ENCODE measurements around the gene P2RX7.
"Not testable (repeated sequence)": the region's sequence is repeated elsewhere in the genome, so short reads cannot be mapped to it uniquely, and the experiment has no call there.

The P2RX7 gene

GRCh38 chr12:121209624-121210572, 77.2 kb downstream of the P2RX7 start, which contains the start of gene P2RX4:
Gene P2RX4, plus strand, starts transcription at chr12:121210129. Its CDS starts 36 bp downstream, at chr12:121210165.
- peak; percentile 90 for DNase-seq

GRCh38 chr12:121212875-121213274, 80.2 kb downstream of the P2RX7 start:
- no peak for DNase-seq

GRCh38 chr12:121214166-121214777, 81.6 kb downstream of the P2RX7 start:
- DNase-seq, result no peak

DNA sequence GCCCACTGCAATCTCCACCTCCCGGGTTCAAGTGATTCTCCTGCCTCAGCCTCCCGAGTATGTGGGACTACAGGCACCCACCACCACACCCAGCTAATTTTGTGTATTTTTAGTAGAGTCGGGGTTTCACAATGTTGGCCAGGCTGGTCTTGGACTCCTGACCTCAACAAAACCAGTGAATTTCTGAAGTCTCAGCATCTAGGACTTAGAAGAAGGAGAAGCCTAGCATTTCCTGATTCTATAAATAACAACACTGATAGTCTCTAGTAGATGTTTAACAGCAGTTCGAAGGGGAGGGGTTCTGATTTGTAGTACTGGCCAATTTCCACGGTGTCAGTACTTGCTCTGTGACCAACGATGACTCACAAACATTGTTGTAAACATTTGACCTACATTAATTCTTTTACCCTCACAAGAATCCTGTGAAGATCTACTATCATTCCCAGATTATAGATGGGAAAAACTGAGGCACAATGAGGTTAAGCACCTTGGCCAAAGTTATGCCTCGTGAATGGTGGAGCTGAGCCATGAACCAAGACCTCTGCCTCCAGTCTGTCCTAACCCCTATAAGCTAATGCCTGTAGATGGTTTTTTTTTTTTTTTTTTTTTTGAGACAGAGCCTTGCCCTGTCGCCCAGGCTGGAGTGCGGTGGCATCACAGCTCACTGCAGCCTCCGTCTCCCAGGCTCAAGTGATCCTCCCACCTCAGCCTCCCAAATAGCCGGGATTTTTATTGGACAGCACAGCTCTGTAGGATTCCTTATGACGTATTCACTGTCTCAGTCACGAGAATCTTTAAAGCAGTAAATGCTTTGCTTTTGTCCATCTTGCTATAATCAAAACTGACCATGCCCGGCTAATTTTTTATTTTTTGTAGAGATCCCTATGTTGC, 82.4 kb downstream of the P2RX7 start:
- no peak for DNase-seq

DNA sequence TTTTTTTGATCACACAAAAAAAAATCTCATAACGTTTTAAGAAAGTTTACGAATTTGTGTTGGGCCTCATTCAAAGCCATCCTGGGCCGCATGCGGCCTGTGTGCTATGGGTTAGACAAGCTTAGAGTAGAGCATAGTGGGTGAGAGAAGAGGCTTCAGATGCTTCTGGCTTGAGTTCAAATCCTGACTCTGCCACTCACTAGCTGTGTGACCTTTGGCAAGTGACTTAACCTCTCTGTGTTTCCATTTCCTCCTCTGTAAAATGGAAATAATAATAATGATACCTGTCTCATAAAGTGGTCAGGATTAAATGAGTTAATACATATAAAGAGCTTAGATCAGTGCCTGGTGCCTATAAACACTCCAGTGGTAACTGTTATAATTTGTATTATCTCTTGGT, 83.4 kb downstream of the P2RX7 start:
- DNase-seq, result no peak

DNA sequence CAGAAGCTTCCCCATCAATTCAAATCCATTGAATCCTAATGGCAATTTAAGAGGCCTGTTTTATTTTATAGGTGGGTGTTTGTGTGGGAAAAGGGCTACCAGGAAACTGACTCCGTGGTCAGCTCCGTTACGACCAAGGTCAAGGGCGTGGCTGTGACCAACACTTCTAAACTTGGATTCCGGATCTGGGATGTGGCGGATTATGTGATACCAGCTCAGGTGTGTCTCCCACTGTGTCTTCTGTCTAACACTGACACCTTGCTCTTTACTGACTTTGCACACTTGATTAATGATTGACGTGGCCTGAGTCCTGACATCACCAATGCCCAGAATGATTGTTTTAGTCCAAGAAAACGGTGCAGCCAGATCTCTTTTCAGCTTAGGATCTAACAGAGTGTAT, 84.4 kb downstream of the P2RX7 start:
- no peak for DNase-seq

- no peak for DNase-seq
Observed at GRCh38 chr12:121217761-121218160, 85.1 kb downstream of the P2RX7 start.

DNA sequence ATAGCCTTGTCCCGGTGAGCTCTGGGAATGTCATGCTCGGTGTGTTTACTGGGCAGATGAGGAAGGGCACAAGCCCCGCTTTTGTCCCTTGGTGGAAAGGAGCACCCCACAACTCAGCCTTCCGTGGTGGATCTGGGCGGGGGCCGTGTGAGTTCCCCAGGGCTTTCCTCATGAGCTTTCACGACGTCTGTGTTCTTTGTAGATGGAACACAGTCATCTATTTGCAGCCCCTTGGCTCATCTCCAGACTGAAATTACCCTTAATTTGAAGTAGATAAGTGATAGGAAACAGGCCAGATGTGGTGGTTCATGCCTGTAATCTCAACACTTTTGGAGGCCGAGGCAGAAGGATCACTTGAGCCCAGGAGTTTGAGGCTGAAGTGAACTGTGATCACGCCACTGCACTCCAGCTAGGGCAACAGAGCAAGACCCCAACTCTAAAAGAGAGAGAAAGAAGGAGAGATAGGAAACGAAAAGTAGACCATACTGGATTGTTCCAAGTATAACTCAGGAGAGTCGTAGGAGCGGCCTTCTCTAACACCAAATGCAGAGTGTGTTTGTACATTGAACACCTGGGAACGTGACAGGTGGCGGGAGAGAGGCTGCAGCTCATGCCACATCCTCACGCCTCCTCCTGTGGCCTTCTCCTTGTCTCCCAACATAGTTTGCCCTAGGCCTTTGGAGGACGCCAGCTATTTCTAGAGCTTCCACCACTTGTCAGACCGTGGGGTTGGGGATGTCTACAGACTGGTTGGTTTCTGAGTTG, 86.1 kb downstream of the P2RX7 start:
- DNase-seq, result no peak

DNA sequence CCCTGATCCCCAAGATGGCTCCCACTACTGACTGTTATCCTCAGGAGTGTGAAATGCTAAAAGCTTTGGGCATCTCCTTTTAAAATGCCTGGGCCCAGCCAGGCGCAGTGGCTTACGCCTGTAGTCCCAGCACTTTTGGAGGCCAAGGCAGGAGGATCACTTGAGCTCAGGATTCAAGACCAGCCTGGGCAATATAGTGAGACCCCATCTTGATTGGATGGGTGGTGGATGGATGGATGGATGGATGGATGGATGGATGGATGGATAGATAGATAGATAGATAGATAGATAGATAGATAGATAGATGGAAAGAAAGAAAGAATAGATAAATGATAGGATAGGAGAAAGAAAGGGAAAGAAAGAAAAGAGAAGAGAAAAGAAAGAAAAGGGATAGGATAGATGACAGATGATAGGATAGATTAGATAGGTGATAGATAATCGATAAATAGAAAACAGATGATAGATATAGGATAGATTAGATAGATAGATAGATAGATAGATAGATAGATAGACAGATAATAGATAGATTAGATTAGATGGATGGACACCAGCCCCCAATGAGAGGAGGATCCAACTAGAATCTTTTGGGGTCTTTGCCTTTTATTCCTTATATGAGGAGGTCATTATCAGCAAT, 86.8 kb downstream of the P2RX7 start:
- DNase-seq, result no peak

DNA sequence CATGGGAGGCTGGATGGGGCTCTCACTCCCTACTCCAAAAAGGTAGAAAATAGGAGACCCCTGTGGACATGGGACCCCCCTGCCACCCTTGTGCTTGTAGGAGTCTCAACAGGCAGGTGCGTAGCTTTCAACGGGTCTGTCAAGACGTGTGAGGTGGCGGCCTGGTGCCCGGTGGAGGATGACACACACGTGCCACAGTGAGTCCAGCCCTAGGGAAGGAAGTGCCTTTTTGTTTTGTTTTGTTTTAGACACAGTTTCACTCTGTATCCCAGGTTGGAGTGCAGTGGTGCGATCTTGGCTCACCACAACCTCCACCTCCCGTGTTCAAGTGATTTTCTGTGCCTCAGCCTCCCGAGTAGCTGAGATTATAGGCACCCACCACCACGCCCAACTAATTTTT, 90.2 kb downstream of the P2RX7 start:
- DNase-seq, result no peak

DNA sequence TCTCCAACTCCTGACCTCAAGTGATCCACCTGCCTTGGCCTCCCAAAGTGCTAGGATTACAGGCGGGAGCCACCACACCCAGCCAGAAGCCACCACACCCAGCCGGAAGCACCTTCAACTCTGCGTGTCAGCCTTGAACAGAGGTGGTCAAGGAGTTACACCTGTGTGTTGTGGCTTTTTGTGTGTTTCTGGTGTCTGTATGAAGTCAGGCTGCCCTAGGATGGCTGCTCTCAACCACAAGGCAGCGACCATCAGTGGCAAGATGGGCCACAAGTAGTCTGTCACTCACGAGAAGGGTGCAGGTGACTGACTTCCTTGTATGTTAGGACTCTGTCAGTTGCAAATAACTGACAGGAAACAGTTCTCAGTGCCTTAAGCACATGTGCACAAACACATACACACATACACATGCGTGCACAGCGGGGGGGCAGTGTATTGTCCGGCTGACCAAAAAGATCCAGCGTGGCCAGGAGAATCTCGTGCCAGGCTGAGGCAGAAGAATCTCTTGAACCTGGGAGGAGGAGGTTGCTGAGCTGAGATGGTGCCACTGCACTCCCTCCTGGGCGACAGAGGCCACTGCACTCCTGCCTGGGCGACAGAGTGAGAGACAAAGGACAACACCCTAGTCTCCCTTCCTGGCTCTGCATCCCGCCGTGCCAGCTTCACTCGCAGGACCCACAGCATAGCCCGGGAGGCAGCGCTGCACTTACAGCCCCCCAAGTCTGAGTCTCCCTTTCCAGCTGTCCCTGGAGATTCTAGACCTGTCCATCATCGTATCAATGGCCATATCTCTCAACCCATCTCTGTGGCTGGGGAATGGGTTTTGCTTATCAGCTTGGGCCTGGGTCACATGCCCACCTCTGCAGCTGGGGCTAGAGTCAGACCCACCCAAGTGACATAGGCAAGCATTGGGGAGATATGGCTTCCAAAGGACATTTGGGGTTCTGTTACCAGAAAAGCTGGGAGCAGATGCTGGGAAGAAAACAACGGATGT, 90.9 kb downstream of the P2RX7 start:
- no peak for DNase-seq

- DNase-seq, result no peak
Observed at GRCh38 chr12:121224591-121224990, 91.9 kb downstream of the P2RX7 start.

DNA sequence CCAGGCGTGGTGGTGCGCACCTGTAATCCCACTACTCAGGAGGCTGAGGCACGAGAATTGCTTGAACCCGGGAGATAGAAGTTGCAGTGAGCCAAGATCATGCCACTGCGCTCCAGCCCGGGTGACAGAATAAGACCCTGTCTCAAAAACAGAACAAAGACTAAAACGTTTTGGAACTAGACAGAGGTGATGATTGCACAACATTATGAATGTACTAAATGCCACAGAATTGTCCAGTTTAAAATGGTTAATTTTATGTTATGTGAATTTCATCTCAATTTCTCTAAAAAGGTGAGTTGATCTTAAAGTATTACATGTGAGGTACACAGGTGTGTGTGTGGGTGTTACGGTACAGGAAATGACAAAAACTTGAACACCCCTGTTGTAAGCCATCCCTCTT, 93.7 kb downstream of the P2RX7 start:
- no peak for DNase-seq

GRCh38 chr12:121226871-121227270, 94.2 kb downstream of the P2RX7 start:
- not testable (repeated sequence) for DNase-seq

GRCh38 chr12:121227294-121227693, 94.6 kb downstream of the P2RX7 start:
- no peak for DNase-seq

DNA sequence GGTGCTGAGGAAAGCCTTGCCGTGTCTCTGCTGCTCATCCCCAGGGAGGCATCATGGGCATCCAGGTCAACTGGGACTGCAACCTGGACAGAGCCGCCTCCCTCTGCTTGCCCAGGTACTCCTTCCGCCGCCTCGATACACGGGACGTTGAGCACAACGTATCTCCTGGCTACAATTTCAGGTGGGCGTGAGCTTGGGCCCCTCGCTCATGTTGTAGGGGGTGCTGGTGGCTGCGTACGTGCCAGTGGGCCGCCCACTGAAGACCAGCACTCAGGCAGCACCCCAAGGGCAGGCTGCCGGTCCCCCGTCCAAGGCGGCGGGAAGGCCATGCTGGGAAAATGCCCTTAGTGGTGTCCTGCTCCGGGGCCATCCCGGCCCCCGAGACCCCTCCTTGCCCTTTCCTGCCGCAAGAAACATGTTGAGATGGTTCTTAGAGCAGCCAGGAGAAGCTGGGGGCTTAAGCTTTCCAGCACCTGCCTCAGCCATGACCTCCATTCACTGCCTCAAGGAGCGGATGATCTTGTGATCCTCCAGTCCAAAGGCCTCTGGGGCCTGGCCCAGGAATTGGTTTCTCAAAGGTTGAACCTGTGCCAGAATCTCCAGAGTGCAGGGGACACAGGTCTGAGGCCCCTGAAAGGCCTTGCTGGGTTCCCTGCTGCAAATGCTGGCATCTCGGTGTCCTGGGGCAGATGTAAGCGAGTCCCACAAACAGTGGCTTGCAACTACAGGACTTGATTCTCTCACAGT, 96.4 kb downstream of the P2RX7 start:
- no peak for DNase-seq

GRCh38 chr12:121229826-121230537, 97.3 kb downstream of the P2RX7 start:
- DNase-seq, result peak; percentile 59

DNA sequence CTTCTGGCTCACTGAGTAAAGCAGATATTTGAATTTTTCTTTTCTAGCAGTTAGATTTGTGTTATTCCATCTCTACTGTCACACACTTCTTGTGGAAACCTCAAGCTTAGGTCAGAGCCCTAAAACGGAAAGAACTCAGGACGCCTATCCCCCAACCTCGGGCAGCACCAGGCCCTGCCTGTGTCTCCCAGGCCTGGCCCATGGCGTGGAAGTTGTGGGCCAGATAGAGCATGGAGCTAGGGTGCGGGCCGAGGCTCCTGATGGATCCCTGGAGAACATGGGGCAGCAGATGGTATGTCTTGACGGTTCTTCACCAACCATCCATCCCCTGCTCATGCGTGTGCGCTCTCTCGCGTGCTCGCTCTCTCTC, 97.8 kb downstream of the P2RX7 start:
- no peak for DNase-seq

DNA sequence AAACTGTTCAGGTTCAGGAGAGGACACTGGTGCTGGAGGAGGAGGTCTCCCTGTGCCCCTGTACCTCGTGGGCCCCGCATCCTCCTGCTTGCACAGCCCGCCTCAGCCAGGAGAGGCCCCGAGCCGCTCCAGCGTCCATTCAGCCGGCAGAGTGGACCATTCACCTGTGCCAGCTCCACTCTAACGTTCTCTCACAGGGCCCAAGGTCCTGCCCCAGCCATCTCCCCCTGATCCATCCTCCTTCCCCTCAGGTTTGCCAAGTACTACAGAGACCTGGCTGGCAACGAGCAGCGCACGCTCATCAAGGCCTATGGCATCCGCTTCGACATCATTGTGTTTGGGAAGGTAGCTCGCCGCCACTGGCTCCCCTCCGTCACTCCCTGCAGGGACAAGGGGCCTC, 99.5 kb downstream of the P2RX7 start:
- no peak for DNase-seq
